ENCODE measurements around the gene TAX1BP3. TPM values are rescaled to one million over a fixed set of nuclear protein-coding genes. Genes with fewer than 3 reads are reported as not detected.

Gene TAX1BP3
- total and polyA plus RNA-seq, 2 of the 13 experiments (the other 11 are each of a cell fraction or from before 2014, with no cell fraction given) = 16.7 to 45.1 TPM

DNA sequence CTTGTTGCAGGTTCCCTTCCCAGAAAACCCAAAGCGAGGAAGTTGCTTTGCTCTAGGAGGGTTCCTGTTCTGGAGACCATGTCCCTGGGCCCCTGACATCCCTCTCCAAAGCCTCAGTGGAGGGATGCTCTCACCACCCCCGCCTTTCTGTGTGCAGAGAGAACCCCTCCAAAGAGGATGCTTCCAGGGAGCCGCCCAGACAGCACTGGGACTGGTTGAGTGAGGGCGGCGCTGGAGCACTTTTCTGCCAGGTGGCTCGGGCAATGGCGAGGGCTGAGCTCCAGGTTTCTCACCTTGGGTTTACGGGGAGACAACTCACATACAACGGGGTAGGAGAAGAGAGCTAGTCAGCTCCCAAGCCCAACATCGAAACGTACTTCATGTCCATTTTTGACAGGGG lies 7.5 kb upstream of the TAX1BP3 start (continued):
- TF ChIP-seq ZFP62 (CRISPR knock-in tag; IDR thresholded peaks at IDR 0.05) = no peak

- intact Hi-C loops (cut with micrococcal nuclease; ENCODE audit: unreplicated experiment) = no loop called here
- H3K9me3 ChIP-seq (ENCODE audit: low read length) = no peaks in the 10 kb centered on the region
- H2AFZ ChIP-seq (ENCODE audit: low read length) = no peak overlapping the region
- H3K4me3 ChIP-seq (replicated peaks in 1 of 3; ENCODE audit: insufficient read depth in 1 of 3, low read depth in 2 of 3, low read length in 3 of 3) = no peak overlapping the region
- peaks cover 17% of the 10 kb centered on the region for H3K79me2 ChIP-seq (ENCODE audit: insufficient read depth, low read length)
- POLR2A ChIA-PET = no interaction called here
- peaks cover 35% of the 10 kb centered on the region for H3K4me1 ChIP-seq (ENCODE audit: insufficient read depth, low read length)
- no TSS peak for BruUV-seq (replicated peaks)
- ATAC-seq (no peak), DNase-seq (ENCODE audit: low spot score) (no peak), FAIRE-seq (no peak)
- 96% methylated on average over 4 of the region's 4 CpGs for WGBS (ENCODE audit: low lambda C conversion rate)
- H4K20me1 ChIP-seq (ENCODE audit: insufficient read depth, low read length) = peaks cover 4% of the 10 kb centered on the region; the same call in 1 of the 2 replicates
- no peaks in the 10 kb centered on the region for H3K36me3 ChIP-seq (replicated peaks in 1 of 2; ENCODE audit: control insufficient read depth in 1 of 2, insufficient read depth in 2 of 2, low read length in 2 of 2)
- CTCF ChIA-PET (ENCODE audit: low intra/inter-chr PET ratio, low total read pairs) = no interaction called here
- no peak overlapping the region for H3K4me2 ChIP-seq (ENCODE audit: low read depth, low read length)
- H3K27me3 ChIP-seq (ENCODE audit: control insufficient read depth in 1 of 2, insufficient read depth in 2 of 2, low read length in 2 of 2) = no peaks in the 10 kb centered on the region; a peak in 1 of 5 replicates
- in situ Hi-C loops (cut with HindIII; ENCODE audit: extremely low pct_ligation_motif_present, low pct_unique_long_range_greater_than_20kb) = no loop called here
- no peak overlapping the region for H3K9ac ChIP-seq (ENCODE audit: insufficient read depth, low read depth, low read length)
- TF ChIP-seq HMGA1 (CRISPR knock-in tag; conservative IDR thresholded peaks at IDR 0.05) = no peak
- no peak for TF ChIP-seq NBN (conservative IDR thresholded peaks at IDR 0.05)
- no peak overlapping the region for H3K27ac ChIP-seq (ENCODE audit: extremely low read length, insufficient read depth, low read length)
These were observed 4.2 kb upstream of the TAX1BP3 start for GRCh38 chr17:3672571-3672970.

- Histone ChIP-seq H3K9me3 (ENCODE audit: low read length) (no peaks in the 10 kb centered on the region), H2AFZ (ENCODE audit: low read length) (no peak overlapping the region), H4K20me1 (ENCODE audit: insufficient read depth, low read length) (peaks cover 4% of the 10 kb centered on the region; the same call in 1 of the 2 replicates), H3K27ac (ENCODE audit: extremely low read length, insufficient read depth, low read length) (peak overlapping the region; percentile 79), H3K9ac (ENCODE audit: insufficient read depth, low read depth, low read length) (peak overlapping the region; percentile 94), H3K4me2 (ENCODE audit: low read depth, low read length) (peak overlapping the region; percentile 90), H3K27me3 (ENCODE audit: control insufficient read depth in 1 of 2, insufficient read depth in 2 of 2, low read length in 2 of 2) (no peaks in the 10 kb centered on the region; a peak in 1 of 5 replicates), H3K4me1 (ENCODE audit: insufficient read depth, low read length) (peaks cover 47% of the 10 kb centered on the region), H3K79me2 (ENCODE audit: insufficient read depth, low read length) (peaks cover 24% of the 10 kb centered on the region), H3K36me3 (replicated peaks in 1 of 2; ENCODE audit: control insufficient read depth in 1 of 2, insufficient read depth in 2 of 2, low read length in 2 of 2) (peaks cover 0 to 3% of the 10 kb centered on the region in 2 experiments; a peak in 2 of 5 replicates), H3K4me3 (replicated peaks in 1 of 3; ENCODE audit: insufficient read depth in 1 of 3, low read depth in 2 of 3, low read length in 3 of 3) (peak overlapping the region; percentile 89 to 97 (median 95))
- CTCF ChIA-PET (ENCODE audit: low intra/inter-chr PET ratio, low total read pairs) = no interaction called here
- no TSS peak for BruUV-seq (replicated peaks)
- WGBS (ENCODE audit: low lambda C conversion rate) = 18% methylated on average over 12 of the region's 12 CpGs
- POLR2A ChIA-PET = interaction anchor here (0.8 to 3.6 kb wide), 4 partner anchors 9 to 125 kb away, joined by 3 to 74 read pairs (median 6); partner anchors contain the start of genes CTNS and SHPK
- ATAC-seq = no peak
- DNase-seq (ENCODE audit: low spot score) = no peak
- intact Hi-C loops (cut with micrococcal nuclease; ENCODE audit: unreplicated experiment) = no loop called here
- no peak for FAIRE-seq
- in situ Hi-C loops (cut with HindIII; ENCODE audit: extremely low pct_ligation_motif_present, low pct_unique_long_range_greater_than_20kb) = loop anchor here (10.0 kb wide), 1 partner anchor 625 kb away; no protein-coding TSS in a partner anchor
- TF ChIP-seq ARNT2 (CRISPR knock-in tag; IDR thresholded peaks at IDR 0.05; ENCODE audit: low read depth) = no peak
- TF ChIP-seq, protein P1, sequence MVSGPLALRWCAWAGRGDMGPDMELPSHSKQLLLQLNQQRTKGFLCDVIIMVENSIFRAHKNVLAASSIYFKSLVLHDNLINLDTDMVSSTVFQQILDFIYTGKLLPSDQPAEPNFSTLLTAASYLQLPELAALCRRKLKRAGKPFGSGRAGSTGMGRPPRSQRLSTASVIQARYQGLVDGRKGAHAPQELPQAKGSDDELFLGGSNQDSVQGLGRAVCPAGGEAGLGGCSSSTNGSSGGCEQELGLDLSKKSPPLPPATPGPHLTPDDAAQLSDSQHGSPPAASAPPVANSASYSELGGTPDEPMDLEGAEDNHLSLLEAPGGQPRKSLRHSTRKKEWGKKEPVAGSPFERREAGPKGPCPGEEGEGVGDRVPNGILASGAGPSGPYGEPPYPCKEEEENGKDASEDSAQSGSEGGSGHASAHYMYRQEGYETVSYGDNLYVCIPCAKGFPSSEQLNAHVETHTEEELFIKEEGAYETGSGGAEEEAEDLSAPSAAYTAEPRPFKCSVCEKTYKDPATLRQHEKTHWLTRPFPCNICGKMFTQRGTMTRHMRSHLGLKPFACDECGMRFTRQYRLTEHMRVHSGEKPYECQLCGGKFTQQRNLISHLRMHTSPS (CRISPR knock-in tag; IDR thresholded peaks at IDR 0.05; ENCODE audit: low read depth) = no peak
- TF ChIP-seq KAT7 (CRISPR knock-in tag; IDR thresholded peaks at IDR 0.05; ENCODE audit: borderline replicate concordance) = no peak
- TF ChIP-seq ZEB1 (IDR thresholded peaks at IDR 0.05; ENCODE audit: insufficient replicate concordance, low read depth) = no peak
- no peak for TF ChIP-seq RXRB (CRISPR knock-in tag; IDR thresholded peaks at IDR 0.05; ENCODE audit: borderline replicate concordance)
- TF ChIP-seq, protein P2, sequence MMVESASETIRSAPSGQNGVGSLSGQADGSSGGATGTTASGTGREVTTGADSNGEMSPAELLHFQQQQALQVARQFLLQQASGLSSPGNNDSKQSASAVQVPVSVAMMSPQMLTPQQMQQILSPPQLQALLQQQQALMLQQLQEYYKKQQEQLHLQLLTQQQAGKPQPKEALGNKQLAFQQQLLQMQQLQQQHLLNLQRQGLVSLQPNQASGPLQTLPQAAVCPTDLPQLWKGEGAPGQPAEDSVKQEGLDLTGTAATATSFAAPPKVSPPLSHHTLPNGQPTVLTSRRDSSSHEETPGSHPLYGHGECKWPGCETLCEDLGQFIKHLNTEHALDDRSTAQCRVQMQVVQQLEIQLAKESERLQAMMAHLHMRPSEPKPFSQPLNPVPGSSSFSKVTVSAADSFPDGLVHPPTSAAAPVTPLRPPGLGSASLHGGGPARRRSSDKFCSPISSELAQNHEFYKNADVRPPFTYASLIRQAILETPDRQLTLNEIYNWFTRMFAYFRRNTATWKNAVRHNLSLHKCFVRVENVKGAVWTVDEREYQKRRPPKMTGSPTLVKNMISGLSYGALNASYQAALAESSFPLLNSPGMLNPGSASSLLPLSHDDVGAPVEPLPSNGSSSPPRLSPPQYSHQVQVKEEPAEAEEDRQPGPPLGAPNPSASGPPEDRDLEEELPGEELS (CRISPR knock-in tag; IDR thresholded peaks at IDR 0.05) = no peak
- no peak for TF ChIP-seq DDIT3 (CRISPR knock-in tag; IDR thresholded peaks at IDR 0.05)
- TF ChIP-seq, protein P3, sequence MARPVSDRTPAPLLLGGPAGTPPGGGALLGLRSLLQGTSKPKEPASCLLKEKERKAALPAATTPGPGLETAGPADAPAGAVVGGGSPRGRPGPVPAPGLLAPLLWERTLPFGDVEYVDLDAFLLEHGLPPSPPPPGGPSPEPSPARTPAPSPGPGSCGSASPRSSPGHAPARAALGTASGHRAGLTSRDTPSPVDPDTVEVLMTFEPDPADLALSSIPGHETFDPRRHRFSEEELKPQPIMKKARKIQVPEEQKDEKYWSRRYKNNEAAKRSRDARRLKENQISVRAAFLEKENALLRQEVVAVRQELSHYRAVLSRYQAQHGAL (CRISPR knock-in tag; IDR thresholded peaks at IDR 0.05; ENCODE audit: not compliant biosample characterization) = no peak
- TF ChIP-seq ZNF20 (CRISPR knock-in tag; IDR thresholded peaks at IDR 0.05) = no peak
These were observed 1.2 kb upstream of the TAX1BP3 start for GRCh38 chr17:3669548-3669947.
